HG03439 (cell line): ENCODE results near the gene RAP1GAP2.

Experiments used
- ATAC-seq: cut with Tn5 transposase; IDR thresholded peaks from one replicate; pipeline ENCODE4 v1.9.1; 2021; ENCODE audit warnings: mild to moderate bottlenecking, moderate library complexity; ENCODE audit not compliant: unreplicated experiment

RAP1GAP2 gene

DNA sequence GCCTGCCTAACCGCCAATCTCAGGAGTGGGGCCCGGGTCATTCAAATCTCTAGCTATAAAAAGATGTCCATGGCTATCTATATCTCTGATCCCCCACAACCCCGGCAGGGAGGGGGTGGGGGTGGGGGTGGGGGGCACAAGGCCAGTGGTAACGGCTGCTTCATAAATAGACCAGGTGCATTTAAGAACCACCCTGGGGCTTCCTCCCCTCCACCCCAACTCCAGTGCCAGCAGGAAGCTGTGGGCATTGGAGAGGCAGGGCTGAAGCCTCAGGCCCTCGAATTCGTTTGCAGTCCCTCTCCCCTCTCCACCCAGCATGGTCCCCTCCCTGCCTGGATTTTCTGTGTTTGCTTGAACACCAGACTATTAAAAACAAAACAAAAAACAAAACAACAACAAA is 56.0 kb downstream of the RAP1GAP2 start:
- ATAC-seq = no peak

GRCh38 chr17:2852729-2853282 is 56.6 kb downstream of the RAP1GAP2 start:
- no peak for ATAC-seq

GRCh38 chr17:2853283-2854142 is 57.3 kb downstream of the RAP1GAP2 start:
- ATAC-seq = no peak

- ATAC-seq = no peak
Observed at GRCh38 chr17:2854143-2855055, 58.2 kb downstream of the RAP1GAP2 start.

DNA sequence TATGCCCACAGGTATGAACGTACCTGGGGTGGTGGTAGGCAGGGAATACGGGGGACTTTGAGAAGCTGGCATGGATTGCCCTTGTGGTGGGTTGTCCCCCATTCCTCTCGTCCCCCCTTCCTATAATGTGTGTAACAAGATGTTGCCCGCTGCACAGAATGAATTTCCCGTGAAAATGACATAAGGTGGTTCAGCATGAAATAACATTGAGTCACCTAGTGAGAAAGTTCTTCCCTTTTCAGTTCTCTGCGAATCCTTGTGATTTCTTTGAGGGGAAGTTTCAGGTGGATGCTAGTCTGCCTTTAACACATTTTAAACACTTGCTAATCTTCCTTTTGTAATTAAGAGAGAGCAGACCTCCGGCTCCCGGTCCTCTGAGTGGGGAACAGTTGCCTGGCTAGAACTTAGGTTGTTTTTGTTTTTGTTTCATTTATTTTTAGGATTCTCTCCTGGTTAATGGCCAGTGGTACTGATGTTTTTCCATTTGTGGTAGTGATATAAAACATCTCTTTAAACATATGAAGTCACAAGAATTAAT is 58.9 kb downstream of the RAP1GAP2 start:
- no peak for ATAC-seq

- ATAC-seq = no peak
Observed at GRCh38 chr17:2856727-2857126, 60.5 kb downstream of the RAP1GAP2 start.

DNA sequence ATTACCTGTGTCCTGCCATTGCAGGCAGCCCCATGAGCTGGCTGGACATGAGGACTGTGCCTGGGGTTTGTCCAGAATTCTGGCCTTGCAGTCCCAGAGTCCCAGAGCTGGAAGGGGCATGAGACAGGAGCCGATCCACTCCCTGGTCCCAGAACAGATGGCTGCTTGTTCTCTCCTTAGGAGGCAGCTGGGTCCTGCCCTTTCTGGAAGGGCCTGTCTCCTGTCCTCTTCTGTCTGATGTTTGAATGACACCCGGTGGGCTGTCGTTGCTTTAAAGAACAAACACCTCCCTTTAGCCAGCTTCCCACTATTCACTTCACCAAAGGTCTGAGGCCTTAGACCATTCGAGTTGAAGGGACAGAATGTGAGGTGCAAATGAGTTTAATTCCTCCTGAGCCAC is 63.8 kb downstream of the RAP1GAP2 start:
- no peak for ATAC-seq

GRCh38 chr17:2860883-2861282 is 64.6 kb downstream of the RAP1GAP2 start:
- no peak for ATAC-seq

DNA sequence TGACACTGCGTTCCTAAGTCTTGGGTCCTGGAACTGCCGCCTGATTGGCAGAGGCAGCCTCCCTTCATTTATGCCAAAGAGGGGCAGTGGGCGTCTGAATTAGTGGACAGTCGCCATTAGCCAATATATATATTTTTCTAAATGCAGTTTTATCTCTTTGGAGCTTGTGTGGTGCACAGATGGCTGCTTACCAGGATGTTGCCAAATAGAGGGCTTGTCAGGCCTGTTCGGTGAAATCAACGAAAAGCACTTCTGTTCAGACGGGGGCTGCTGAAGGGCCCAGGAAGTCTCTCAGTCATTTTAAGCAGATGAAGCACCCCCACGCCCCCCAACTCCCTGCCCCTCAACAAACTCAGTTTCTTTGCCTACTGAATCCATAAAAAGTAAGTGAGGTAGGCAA is 66.0 kb downstream of the RAP1GAP2 start:
- ATAC-seq = no peak

GRCh38 chr17:2863204-2863603 is 67.0 kb downstream of the RAP1GAP2 start:
- no peak for ATAC-seq

GRCh38 chr17:2865228-2865627 is 69.0 kb downstream of the RAP1GAP2 start:
- no peak for ATAC-seq

DNA sequence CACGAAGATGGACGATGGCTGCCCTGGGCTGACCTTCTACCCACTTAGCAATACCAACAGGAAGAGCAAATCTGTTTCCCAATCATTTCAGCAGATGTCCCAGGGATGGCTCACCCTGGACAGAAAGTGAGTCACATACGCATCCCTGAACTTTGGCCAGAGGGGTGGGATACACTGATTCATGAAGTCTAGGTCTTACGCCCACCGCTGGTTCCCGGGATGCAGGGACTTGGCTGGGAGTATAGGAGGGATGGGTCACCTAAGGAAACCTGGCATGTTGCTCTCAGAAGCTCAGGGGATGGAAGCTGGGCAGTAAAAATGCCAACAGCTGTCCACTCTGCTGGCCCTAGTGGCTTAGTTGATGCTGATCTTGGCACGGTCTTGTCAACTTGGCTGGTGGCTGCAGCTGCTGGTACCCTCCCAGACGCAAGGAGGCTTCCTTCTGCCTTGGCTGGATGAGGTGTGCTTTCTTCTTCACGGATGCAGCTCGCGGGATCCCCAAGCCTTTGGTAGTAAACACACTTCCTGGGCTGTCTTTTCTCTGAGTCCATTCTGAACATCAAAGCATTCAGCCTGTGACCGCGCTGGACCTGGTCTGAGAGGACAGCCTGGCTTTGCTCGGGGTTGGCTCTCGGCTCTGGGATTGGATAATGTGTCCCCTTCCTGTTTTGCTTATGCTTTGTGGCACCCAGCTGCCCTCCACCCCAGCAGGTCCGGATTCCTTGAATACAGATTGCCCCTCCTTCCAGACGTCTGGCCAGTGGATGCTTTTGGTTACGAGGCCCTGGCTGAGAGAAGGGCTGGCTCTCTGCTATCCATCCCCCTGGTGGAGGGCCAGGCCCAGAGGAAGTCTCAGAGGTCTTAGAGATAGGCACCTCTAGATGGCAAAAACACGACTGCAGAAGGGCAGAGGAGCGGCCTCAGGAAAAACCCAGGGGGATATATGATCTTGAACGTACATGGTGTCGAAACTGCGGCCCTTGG is 71.5 kb downstream of the RAP1GAP2 start:
- no peak for ATAC-seq

DNA sequence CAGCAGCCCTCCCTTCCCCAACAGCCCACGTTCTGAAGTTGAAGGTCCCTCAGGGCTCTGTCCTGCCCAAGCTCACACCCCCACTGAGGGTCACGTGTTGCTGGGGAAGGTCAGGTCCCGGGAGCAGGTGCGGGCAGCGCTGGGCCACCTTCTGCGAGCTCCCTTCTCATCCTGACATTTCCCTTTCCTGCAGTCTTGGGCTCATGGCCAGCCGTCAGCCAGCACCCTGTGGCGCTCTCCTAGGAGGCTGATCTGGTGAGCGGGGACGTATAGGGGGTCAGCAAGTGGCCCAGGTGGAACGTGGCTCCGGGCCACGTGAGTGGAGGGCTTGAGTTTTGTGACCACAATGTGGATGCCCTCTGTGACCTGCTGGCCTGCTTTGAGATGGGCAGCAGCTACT is 73.4 kb downstream of the RAP1GAP2 start:
- ATAC-seq = no peak

- ATAC-seq = no peak
Observed at GRCh38 chr17:2871205-2871604, 75.0 kb downstream of the RAP1GAP2 start.

DNA sequence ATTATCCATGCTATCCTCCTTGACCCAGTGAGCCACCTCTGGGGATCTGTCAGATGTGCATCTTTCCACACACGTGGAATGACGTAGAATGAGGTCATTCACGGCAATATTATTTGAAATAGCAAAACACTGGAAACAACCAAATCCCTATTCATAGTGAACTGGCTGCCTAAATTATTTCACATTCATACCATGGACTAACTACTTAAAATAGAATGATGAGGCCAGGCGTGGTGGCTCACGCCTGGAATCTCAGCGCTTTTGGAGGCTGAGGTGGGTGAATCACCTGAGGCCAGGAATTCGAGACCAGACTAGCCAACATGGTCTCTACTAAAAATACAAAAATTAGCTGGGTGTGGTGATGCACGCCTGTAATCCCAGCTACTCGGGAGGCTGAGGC is 75.5 kb downstream of the RAP1GAP2 start:
- ATAC-seq = no peak

DNA sequence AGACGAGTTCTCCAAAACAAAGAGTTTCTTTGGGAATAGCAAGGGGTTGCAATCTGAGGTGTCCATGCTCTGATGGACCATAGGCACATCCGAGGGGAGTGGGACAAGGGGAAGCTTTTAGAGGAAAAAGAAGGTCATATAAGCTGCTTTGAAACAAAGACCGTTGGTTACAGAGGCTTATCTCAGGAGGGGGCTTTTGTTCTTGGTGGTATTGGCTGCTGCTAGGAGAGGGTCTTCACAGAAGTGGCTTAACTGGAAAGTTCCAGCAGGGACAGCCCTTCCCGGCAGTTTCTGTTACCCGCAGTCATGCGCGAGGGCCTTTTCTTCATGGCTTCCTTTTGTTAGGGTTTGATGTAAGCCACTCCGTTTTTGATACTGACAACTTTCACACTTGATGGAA is 76.0 kb downstream of the RAP1GAP2 start:
- ATAC-seq = no peak

- no peak for ATAC-seq
Observed at GRCh38 chr17:2874189-2874686, 78.0 kb downstream of the RAP1GAP2 start.

GRCh38 chr17:2875608-2876007 is 79.4 kb downstream of the RAP1GAP2 start:
- no peak for ATAC-seq

GRCh38 chr17:2876467-2876866 is 80.2 kb downstream of the RAP1GAP2 start:
- ATAC-seq = no peak

DNA sequence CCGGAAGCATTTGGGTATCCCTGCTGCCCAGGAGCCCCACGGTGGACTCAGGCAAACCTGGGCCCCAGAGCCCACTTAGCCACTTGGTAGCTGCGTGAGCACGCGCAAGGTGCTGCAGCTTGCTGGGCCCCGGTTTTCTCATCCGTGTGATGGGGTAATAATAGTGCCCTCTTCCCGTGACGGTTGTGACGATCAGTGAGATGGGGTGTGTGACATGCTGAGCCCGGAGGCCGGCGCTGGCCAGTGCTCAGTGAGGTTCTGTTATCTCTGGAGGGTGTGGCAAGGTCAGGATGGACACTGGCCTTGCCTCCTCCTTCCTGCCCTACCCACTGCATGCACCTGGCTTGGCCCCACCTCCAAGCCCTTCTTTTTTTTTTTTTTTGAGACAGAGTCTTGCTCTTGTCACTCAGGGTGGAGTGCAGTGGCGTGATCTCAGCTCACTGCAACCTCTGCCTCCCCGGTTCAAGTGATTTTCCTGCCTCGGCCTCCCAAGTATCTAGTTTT is 82.6 kb downstream of the RAP1GAP2 start:
- no peak for ATAC-seq
